ENCODE data around the gene MLPH.

The MLPH gene

DNA sequence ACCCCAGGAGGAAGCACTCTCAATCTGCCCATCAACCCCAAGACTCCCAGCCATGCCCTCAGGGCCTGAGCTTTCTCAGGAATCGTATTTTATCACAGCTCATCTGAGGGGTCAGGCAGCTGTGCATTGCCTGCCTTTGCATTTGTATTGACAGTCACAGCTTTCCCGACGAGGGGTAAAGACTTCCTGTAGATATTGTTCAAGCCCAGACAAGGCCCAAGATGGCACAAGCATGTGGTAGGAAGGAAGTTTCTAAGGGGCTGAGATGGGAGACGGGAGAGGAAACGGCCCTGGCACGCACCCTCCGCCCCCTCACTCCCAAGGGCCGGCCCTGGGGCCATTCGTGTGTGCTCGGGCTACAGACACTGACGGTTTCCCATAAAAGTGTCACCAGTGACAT is 45.1 kb downstream of the MLPH start:
- H3K4me3 ChIP-seq (ENCODE audit: low read length) = no peak overlapping the region
- H3K27me3 ChIP-seq (ENCODE audit: insufficient read depth, low read length) = peaks cover 7% of the 10 kb centered on the region
- no peak overlapping the region for H2AFZ ChIP-seq (ENCODE audit: low read depth, low read length)
- H3K36me3 ChIP-seq (ENCODE audit: insufficient read depth, low read length) = no peaks in the 10 kb centered on the region
- no peaks in the 10 kb centered on the region for H3K4me1 ChIP-seq (ENCODE audit: insufficient read depth, low read length)
- H3K9me3 ChIP-seq (ENCODE audit: low read length) = no peaks in the 10 kb centered on the region

DNA sequence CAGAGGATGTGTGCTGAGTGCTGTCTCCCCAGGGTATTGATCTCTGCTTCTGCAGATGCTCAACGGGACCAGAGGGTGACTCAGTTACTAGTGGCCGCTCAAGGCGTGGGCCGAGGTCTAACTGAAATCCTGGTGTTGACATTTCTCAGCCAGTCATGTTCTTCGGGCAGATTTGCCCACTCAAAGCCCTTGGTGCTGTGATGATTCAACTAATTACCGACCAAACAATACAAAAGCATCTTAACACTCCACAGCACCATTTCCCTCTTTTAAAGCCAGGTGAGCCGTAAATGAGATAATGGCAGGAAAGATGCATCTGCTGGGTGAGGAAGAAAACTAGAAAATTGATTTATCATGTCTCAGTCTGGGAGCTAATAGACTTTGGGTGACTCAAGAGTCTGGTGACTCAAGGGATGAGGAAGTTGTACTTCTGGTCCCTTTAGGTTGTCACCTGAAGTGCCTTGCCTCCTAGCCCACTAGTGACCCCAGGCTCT is 46.7 kb downstream of the MLPH start:
- Histone ChIP-seq H3K4me3 (ENCODE audit: low read length) (no peak overlapping the region), H2AFZ (ENCODE audit: low read depth, low read length) (no peak overlapping the region), H3K9me3 (ENCODE audit: low read length) (no peaks in the 10 kb centered on the region), H3K4me1 (ENCODE audit: insufficient read depth, low read length) (no peaks in the 10 kb centered on the region), H3K27me3 (ENCODE audit: insufficient read depth, low read length) (peaks cover 10% of the 10 kb centered on the region), H3K36me3 (ENCODE audit: insufficient read depth, low read length) (no peaks in the 10 kb centered on the region)

DNA sequence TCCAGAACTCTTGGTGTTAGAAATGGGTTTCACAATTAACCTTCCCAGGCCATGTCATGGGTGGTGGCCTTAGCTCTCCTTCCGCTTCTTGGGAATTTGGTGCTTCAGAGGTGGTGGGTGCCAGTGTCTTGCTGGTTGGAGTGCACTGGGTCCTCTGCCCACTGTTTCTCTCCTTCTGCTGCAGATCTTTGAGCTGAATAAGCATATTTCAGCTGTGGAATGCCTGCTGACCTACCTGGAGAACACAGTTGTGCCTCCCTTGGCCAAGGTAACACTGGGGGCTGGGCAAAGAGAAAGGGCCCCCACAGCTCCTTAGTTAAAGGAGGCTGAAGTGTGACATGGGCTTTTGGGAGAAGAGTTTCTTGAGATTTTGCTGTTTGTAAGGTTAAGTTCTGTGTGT is 47.3 kb downstream of the MLPH start:
- Histone ChIP-seq H2AFZ (ENCODE audit: low read depth, low read length) (no peak overlapping the region), H3K4me1 (ENCODE audit: insufficient read depth, low read length) (no peaks in the 10 kb centered on the region), H3K27me3 (ENCODE audit: insufficient read depth, low read length) (peaks cover 10% of the 10 kb centered on the region), H3K4me3 (ENCODE audit: low read length) (no peak overlapping the region), H3K9me3 (ENCODE audit: low read length) (no peaks in the 10 kb centered on the region), H3K36me3 (ENCODE audit: insufficient read depth, low read length) (no peaks in the 10 kb centered on the region)

DNA sequence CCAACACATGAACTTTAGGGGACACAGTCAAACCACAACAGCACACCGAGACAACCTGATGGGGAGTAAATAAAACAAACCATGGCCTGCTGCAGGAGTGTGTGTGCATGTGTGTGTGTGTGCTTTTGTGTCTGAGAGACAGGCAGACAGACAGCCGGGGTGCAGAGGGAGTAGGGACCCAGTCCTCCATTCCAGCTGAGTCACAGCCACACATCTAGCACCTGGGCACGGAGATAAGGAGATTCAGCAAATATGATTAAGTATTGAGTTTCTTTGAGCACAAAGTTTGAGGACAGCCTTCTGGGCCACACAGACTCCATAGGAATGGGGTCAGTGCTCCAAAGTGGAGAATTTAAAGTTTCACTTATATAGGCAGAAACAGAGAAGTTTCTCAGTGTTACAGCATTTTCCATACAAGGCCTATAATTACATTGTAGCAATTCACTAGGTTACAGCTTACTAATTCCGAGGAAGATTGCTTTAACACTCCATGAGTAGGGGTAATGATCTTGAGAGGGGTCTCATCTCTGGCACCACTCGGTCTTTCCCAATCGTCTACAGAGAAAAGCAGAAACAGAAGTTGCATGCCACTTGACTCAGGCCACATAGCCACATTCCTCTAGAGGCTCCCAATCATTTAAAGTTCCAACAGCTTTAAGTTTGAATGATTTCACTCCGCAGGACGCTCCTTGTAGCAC is 48.5 kb downstream of the MLPH start:
- H3K27me3 ChIP-seq (ENCODE audit: insufficient read depth, low read length) = peaks cover 14% of the 10 kb centered on the region
- no peak overlapping the region for H3K4me3 ChIP-seq (ENCODE audit: low read length)

DNA sequence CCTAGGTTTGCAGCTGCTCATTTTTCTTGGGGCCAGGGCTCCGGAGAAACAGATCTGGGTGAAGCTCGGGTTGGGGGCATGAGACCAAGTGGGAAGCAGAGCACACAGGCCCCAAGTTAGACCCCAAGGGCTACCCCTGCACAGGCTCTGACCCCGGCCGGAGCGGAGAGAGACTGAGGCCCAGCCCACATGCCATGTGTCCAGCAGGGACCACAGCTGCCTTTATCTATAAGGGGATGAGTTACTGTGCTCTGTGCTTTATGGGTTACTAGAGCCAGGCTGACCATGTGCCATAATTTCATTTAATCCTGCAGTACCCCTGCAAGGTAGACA is 49.0 kb downstream of the MLPH start:
- Histone ChIP-seq H3K4me1 (ENCODE audit: insufficient read depth, low read length) (no peaks in the 10 kb centered on the region), H3K27me3 (ENCODE audit: insufficient read depth, low read length) (peaks cover 14% of the 10 kb centered on the region), H3K9me3 (ENCODE audit: low read length) (no peaks in the 10 kb centered on the region), H2AFZ (ENCODE audit: low read depth, low read length) (no peak overlapping the region), H3K4me3 (ENCODE audit: low read length) (no peak overlapping the region), H3K36me3 (ENCODE audit: insufficient read depth, low read length) (no peaks in the 10 kb centered on the region)

More for the DNA sequence above, 48.5 kb downstream of the MLPH start:
- no peaks in the 10 kb centered on the region for H3K4me1 ChIP-seq (ENCODE audit: insufficient read depth, low read length)
- no peaks in the 10 kb centered on the region for H3K9me3 ChIP-seq (ENCODE audit: low read length)
- H3K36me3 ChIP-seq (ENCODE audit: insufficient read depth, low read length) = no peaks in the 10 kb centered on the region
- no peak overlapping the region for H2AFZ ChIP-seq (ENCODE audit: low read depth, low read length)

DNA sequence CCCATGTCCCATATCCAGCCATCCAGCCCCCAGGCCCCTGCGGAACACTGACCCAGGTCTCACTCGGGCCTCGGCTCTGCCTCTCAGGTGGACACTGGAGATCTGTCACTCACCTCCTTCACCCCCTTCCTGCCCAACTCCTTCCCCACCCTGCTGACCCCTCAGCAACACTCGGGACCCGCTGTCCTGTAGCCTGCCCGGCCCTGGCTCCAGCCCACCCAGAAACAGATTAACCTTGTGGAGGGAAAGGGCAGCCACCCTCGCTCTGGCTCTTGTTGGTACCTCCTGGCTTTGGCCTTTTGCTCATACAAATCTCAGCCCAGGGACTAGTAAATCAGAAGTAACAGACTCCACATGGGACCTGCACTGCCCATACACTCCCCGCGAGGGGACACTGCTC is 49.6 kb downstream of the MLPH start:
- peaks cover 14% of the 10 kb centered on the region for H3K27me3 ChIP-seq (ENCODE audit: insufficient read depth, low read length)
- no peaks in the 10 kb centered on the region for H3K36me3 ChIP-seq (ENCODE audit: insufficient read depth, low read length)
- no peaks in the 10 kb centered on the region for H3K9me3 ChIP-seq (ENCODE audit: low read length)
- no peak overlapping the region for H3K4me3 ChIP-seq (ENCODE audit: low read length)
- no peak overlapping the region for H2AFZ ChIP-seq (ENCODE audit: low read depth, low read length)
- H3K4me1 ChIP-seq (ENCODE audit: insufficient read depth, low read length) = no peaks in the 10 kb centered on the region

DNA sequence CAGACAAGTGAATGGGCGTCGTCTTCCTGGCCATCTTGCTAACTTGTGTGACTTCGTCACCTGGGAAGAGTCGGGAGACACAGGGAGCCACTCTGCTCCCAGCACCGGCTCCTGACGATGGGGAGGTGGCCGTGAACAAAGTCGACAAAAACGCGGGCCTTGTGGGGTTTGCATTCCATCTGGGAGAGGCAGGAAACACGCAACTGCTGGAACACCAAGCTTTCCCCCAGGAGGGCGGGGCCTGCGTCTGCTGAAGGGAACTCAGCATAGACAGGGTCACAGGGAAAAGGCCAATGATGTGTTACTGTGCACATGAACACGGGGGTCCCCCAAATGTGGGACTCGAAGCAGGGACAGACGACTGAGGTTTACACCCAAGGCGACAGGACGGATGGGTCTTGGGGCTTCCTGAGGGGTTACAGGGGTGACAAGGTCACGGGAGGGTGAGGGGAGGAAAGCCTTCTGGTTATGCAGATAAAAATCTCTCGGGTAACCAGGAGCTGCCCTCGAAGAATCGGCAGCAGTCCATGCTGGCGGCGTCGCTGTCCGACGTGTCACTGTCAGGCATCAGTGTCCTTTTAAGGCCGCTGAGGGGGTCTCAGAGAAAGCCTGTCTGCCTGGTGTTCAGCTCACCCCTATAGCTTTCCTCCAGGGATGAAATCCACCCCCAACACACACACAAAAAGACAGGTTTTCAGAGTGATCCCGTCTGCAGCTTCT is 51.1 kb downstream of the MLPH start:
- no peaks in the 10 kb centered on the region for H3K9me3 ChIP-seq (ENCODE audit: low read length)
- H3K4me1 ChIP-seq (ENCODE audit: insufficient read depth, low read length) = no peaks in the 10 kb centered on the region
- H3K27me3 ChIP-seq (ENCODE audit: insufficient read depth, low read length) = peaks cover 11% of the 10 kb centered on the region
- no peak overlapping the region for H3K4me3 ChIP-seq (ENCODE audit: low read length)
- no peaks in the 10 kb centered on the region for H3K36me3 ChIP-seq (ENCODE audit: insufficient read depth, low read length)
- H2AFZ ChIP-seq (ENCODE audit: low read depth, low read length) = no peak overlapping the region

DNA sequence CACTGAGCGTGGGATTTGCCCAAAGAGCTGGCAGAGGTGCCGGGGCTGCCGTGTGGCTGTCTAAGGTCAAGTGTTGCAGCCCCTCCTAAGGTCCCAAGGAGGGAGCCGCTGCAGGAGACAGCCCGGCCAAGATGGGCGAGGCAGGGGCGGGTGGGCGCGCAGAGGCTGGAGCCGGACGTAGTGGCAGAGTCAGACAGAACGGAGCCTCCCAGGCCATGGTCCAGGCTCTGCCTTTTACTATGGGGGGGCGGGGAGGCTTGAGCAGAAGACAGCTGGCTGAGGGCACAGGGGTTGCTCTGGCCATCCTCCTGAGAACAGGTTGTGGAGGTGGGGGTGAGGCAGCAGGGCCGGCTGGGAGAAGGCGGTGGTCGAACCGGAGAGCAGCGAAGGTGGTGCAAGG is 51.9 kb downstream of the MLPH start:
- no peaks in the 10 kb centered on the region for H3K4me1 ChIP-seq (ENCODE audit: insufficient read depth, low read length)
- H3K27me3 ChIP-seq (ENCODE audit: insufficient read depth, low read length) = peaks cover 11% of the 10 kb centered on the region
- no peaks in the 10 kb centered on the region for H3K9me3 ChIP-seq (ENCODE audit: low read length)
- no peak overlapping the region for H2AFZ ChIP-seq (ENCODE audit: low read depth, low read length)
- no peaks in the 10 kb centered on the region for H3K36me3 ChIP-seq (ENCODE audit: insufficient read depth, low read length)
- H3K4me3 ChIP-seq (ENCODE audit: low read length) = no peak overlapping the region

DNA sequence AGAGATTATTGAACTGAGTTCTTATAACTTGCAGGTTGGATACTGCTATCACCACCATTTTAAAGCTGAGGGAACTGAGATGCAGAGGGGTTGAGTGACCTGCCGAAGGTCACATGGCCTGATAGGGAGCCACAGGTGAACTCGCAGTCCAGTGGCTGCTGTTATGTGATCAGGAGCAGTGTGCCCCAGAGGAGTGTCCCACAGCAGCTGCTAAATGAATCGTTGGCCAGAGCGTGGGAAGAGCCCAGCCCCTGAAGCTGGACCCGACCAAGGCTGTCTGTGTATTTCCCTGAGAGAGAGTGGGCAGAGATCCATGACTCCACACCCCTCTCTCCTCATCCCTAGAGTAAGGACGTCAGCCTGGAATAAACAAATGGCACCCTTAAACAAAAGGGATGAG is 52.6 kb downstream of the MLPH start:
- Histone ChIP-seq H2AFZ (ENCODE audit: low read depth, low read length) (no peak overlapping the region), H3K9me3 (ENCODE audit: low read length) (no peaks in the 10 kb centered on the region), H3K4me1 (ENCODE audit: insufficient read depth, low read length) (no peaks in the 10 kb centered on the region), H3K27me3 (ENCODE audit: insufficient read depth, low read length) (peaks cover 11% of the 10 kb centered on the region), H3K36me3 (ENCODE audit: insufficient read depth, low read length) (no peaks in the 10 kb centered on the region), H3K4me3 (ENCODE audit: low read length) (no peak overlapping the region)

DNA sequence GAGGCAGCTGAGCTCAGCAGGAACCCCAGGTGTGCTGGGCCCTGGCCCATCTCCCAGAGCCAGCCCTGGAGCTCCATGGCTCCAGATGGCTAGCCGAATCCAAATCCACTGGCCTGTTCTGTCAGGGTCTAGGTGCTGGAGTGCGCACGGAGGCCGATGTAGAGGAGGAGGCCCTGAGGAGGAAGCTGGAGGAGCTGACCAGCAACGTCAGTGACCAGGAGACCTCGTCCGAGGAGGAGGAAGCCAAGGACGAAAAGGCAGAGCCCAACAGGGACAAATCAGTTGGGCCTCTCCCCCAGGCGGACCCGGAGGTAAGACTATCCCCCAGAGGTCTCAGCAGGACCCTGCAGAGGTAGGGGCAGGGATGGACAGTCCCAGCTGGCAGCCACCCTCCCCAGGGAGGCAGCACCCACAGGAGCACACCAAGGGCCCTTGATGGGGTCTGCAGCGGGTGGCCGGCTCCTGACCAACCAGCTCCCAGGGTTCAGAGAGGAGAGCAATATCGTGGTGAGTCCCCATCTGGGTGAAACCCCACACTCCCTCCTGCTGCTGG is 53.2 kb downstream of the MLPH start:
- H3K9me3 ChIP-seq (ENCODE audit: low read length) = no peaks in the 10 kb centered on the region
- peaks cover 11% of the 10 kb centered on the region for H3K27me3 ChIP-seq (ENCODE audit: insufficient read depth, low read length)
- no peak overlapping the region for H2AFZ ChIP-seq (ENCODE audit: low read depth, low read length)
- H3K4me1 ChIP-seq (ENCODE audit: insufficient read depth, low read length) = no peaks in the 10 kb centered on the region
- no peak overlapping the region for H3K4me3 ChIP-seq (ENCODE audit: low read length)
- no peaks in the 10 kb centered on the region for H3K36me3 ChIP-seq (ENCODE audit: insufficient read depth, low read length)

DNA sequence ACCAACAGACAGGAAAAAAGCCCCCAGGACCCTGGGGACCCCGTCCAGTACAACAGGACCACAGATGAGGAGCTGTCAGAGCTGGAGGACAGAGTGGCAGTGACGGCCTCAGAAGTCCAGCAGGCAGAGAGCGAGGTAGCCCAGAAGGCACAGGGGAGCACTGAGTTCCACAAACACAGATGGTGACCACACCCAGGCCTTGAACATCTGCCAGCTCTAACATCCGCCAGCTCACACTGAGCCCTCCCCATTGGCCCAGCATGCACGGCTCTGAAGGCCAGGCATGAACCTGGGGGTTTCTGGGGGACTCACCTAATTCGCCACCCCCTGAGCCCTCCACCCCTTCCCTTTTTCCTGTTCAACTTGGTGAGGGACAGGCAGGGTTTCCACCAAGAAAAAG is 53.8 kb downstream of the MLPH start:
- no peak overlapping the region for H2AFZ ChIP-seq (ENCODE audit: low read depth, low read length)
- H3K4me3 ChIP-seq (ENCODE audit: low read length) = no peak overlapping the region

DNA sequence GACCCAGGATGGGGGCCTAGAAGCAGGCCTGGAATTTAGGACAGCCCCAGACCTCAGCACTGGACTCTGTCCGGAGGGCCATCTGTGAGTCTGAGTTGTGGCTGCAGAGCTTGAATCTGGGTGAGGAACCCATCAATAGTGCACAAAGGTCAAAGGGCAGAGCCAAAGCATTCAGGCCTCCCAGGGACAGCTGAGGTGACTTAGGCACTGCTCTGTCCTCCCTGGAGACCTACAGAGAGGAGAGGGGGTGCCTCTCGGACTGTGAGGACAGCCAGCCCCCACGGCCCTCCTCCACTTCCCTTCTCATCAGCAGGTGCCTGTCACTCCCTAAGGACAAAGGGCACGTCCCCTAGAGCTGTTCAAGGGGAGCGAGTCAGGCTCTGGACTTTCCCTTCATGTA is 54.2 kb downstream of the MLPH start:
- H3K36me3 ChIP-seq (ENCODE audit: insufficient read depth, low read length) = no peaks in the 10 kb centered on the region
- no peaks in the 10 kb centered on the region for H3K9me3 ChIP-seq (ENCODE audit: low read length)
- H3K4me1 ChIP-seq (ENCODE audit: insufficient read depth, low read length) = no peaks in the 10 kb centered on the region
- no peak overlapping the region for H3K4me3 ChIP-seq (ENCODE audit: low read length)
- H2AFZ ChIP-seq (ENCODE audit: low read depth, low read length) = no peak overlapping the region
- H3K27me3 ChIP-seq (ENCODE audit: insufficient read depth, low read length) = peaks cover 11% of the 10 kb centered on the region

More for the DNA sequence above, 53.8 kb downstream of the MLPH start:
- H3K27me3 ChIP-seq (ENCODE audit: insufficient read depth, low read length) = peaks cover 11% of the 10 kb centered on the region
- H3K36me3 ChIP-seq (ENCODE audit: insufficient read depth, low read length) = no peaks in the 10 kb centered on the region
- no peaks in the 10 kb centered on the region for H3K4me1 ChIP-seq (ENCODE audit: insufficient read depth, low read length)
- H3K9me3 ChIP-seq (ENCODE audit: low read length) = no peaks in the 10 kb centered on the region

DNA sequence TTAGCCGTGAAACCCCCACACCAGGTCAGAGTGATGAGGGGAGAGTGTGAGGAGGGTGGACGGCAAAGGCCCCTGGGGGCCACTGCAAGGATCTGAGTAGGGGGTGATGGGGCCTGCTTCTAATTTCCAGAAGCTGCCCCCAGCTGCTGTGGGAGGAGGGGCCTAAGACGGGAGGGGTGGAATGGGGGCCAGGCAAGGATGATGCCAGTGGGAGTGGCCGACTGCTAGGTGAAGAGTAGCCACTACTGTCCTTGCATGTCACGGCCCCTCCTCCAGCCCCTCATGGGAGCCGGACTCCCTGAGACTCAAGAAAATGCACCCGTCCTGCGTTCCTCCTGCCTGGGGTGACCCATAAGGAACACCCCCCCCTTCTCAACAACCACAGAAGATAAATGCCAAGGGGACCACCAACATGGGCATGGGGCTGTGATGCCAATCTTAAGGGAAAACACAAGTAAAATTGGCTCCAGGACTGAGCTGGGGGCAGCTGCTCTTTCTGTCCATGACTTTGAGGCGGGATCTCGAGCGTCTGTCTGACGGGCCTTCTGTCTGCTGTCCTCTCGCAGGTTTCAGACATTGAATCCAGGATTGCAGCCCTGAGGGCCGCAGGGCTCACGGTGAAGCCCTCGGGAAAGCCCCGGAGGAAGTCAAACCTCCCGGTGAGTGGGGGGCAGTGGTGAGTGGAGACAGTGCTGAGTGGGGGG is 55.1 kb downstream of the MLPH start:
- no peaks in the 10 kb centered on the region for H3K9me3 ChIP-seq (ENCODE audit: low read length)
- H2AFZ ChIP-seq (ENCODE audit: low read depth, low read length) = no peak overlapping the region
- no peaks in the 10 kb centered on the region for H3K36me3 ChIP-seq (ENCODE audit: insufficient read depth, low read length)
- no peak overlapping the region for H3K4me3 ChIP-seq (ENCODE audit: low read length)
- no peaks in the 10 kb centered on the region for H3K4me1 ChIP-seq (ENCODE audit: insufficient read depth, low read length)
- peaks cover 7% of the 10 kb centered on the region for H3K27me3 ChIP-seq (ENCODE audit: insufficient read depth, low read length)
